T47D (cell line): ENCODE measurements around the gene LRRC46.

ENCODE experiments used
- DNase-seq, 2 experiments: peaks; one replicate each; pipeline versions ENCODE4 v3.0.0 to v3.0.0-alpha.2; 2011 to 2012; ENCODE audit warnings: low read depth in 1 of 2, low spot score in 1 of 2
- JUND ChIP-seq: IDR thresholded peaks from 2 replicates; pipeline ENCODE4 v1.6.1; 2012; ENCODE audit warnings: low read depth
- in situ Hi-C: cut with HindIII; loops from 2 replicates; pipeline ENCODE4 v1.10.0; 2016; ENCODE audit warnings: low sequenced_read_pairs, low pct_unique_long_range_greater_than_20kb

LRRC46 gene

DNA sequence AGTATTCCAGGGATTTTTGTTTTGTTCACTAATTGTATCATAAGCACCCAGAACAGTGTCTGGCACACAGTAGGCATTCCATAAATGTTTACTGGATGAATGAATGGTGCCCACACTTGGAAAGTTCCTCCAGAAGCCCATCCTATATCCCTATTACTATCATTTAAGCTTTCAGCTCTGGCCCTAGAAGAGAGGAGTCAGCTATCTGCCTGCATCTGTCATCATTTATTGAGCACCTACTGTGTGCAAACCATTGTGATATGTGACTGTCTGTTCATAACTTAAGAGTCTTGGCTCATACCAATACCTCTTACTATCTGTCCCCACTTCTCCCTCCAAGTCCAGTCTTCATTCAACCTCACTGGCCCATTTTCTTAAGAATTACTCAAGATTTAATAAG, 39.6 kb downstream of the LRRC46 start:
- DNase-seq: no peak
- in situ Hi-C loops: no loop called here
- TF ChIP-seq JUND: no peak

DNA sequence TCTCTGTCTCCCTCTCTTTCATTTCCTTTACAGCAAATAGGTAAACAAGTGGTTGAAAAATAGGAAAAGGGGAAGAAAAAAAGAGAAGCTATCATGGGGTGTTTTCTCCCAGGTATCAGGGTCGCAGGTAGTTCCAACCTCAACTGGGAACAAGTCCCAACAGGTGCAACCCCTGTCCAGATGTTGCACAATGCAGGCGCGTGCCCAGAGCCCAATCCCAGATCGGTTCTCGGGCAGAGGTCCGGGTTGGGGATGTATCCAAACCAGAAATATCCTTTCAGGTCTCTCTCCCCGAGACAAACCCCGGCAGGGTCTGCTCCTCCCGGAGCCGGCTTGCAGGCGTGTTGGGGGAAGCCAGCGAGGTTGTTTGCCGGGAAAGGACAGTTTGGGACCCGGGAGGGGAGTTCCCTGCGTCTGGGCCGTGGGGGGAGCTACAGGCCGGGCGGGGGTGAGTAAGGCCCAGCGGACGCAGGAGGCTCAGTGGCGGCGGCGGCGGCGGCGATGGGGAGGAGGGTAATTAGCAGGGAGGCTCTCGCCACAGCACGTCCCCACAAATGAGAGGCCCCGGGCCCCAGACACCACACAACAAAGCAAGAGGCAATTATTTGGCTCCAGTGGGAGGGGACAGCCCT, 40.7 kb downstream of the LRRC46 start:
- TF ChIP-seq JUND: no peak
- DNase-seq: no peak
- in situ Hi-C loops: no loop called here

DNA sequence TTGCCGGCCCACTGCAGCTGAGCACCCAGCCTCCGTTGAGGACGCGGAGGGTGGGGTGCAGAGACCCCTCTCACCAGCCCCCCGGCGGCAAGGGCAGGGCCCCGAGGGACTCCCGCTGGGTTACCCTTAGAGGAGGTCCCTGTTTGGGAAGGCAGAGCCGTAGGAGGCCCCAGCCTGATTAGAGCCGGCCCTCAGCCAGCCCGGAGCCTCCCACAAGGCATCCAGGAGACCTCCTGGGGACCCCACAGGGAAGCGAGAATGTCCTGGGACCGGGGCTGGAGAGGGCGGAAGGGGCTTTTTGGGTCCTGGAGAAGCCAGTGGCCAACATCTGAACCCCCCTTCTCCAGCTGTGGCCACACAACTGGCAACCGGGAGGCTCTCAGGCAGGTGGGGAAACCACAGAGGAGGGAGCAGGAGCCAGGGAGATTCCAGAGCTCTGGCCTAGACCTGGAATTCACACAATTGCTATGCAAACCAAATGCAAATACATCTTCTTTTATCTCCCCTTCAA, 41.2 kb downstream of the LRRC46 start:
- DNase-seq: no peak
- no peak for TF ChIP-seq JUND

DNA sequence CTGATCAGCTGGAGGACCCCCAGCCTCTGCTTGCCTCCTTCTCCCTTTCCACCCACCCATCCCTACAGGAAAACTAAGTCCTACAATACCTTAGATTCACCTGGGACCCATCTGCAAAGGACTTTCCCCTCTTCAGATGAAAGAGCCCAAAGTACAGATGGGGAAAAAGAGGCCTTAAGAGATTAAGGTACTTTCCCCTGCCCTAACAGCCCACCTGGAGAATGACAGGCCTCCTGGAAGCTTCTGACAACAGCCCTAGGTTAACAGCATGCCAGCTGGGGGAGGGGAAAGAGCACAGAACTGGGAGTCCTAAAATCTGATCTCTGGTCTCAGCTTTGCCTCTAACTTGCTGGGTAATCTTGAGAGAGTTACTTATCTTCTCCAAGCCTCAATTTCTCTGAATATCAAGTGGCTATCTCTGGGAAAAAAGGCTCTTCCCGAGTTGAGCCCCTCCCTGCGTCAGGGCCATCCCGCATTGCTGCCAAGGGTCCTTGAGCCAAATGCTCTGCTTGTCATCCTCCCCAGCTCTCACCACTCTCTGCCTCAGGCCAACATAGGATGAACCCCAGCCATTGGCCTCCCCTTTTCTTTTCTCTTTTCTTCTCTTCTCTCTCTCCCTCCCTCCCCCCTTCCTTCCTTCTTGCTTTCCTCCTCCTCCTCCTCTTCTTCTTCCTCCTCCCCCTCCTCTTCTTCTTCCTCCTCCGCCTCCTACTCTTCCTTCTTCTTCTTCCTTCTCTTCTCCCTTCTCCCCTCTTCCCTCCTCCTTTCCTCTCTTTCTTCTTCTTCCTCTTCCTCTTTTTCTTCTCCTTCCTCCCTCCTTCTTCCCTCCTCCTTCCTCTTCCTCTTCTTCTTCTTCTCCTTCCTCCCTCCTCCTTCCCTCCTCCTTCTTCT, 42.0 kb downstream of the LRRC46 start:
- DNase-seq: no peak
- no peak for TF ChIP-seq JUND
- in situ Hi-C loops: no loop called here

More for the DNA sequence above, 41.2 kb downstream of the LRRC46 start:
- in situ Hi-C loops: no loop called here

DNA sequence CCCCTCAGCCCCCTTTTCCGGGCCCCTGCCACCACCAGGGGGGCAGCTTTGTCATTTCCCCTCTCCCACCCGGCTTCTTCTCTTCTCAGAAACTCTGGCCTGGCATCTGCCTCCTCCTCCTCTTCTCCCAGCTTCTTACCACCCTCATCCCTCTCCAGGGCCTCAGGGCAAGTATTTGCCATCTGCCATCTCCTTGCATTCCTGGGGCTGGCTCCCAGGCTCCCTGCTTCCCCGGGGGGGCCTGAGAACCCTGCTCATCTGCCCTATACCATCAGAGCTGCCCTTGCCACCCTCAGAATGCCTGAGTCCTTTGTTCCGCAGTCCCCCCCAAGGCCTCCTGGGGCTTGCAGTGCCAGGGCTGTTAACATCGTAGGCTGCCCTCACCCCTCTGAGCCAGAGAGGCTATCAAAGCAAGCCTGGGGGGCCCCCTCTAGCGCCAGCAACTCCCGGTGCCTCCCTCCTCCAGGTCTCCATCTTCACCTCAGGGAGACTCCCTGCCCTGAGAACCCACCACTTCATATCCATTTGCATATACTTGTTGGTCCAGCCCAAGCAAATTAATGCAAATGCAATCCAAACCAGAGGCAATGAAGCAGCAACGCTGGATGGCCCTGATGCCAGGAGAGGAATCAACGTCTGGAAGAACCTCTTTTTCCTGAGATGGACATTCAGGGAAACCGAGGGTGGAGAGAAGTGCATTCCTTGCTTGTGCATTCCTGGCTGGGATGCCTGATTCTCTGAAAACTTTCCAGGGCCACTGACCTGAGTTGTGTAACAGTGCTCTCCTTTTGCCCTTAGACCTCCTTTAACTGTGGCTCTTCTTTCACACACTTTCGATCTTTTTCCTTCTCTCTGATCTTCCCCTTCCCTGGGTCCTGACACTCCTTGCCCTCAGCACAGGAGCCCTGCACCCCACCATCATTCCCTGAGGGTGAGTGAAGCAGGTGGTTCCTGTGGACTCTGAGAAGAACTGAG, 43.8 kb downstream of the LRRC46 start:
- no peak for TF ChIP-seq JUND
- in situ Hi-C loops: no loop called here
- peak in 1 of 2 experiments; percentile 74 for DNase-seq

DNA sequence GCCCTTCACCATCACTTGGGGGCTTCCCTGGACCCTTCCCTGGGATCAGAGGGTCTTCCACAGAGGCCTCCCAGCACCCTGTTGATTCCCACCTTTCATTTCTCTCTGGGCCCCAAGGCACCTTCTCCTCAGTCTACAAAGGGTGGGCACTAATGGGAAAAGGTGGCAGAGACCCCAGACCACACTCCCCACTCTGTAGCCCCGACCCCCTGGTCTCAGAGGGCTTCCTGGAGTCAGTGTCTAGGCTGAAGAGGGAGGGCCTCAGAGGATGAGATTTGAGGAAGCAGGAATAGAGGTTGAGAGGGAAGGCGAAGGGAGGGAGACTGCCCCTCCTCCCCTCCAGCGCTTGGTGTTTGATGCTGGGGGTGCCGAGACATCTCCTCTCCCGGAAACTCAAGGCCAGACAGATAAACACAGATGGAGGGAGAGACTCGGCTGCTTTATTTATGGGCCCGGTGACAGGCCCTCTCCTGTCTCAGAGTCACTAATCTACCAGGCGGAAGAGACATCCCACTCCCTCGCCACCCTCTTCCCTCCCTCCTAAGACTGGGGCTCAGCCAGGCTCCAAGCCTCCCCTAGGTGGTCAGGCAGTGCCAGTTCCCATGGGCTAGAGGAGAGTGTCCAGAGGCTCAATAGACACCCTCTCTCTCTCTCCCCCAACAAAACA, 46.0 kb downstream of the LRRC46 start:
- TF ChIP-seq JUND: no peak
- no peak for DNase-seq
- in situ Hi-C loops: no loop called here

DNA sequence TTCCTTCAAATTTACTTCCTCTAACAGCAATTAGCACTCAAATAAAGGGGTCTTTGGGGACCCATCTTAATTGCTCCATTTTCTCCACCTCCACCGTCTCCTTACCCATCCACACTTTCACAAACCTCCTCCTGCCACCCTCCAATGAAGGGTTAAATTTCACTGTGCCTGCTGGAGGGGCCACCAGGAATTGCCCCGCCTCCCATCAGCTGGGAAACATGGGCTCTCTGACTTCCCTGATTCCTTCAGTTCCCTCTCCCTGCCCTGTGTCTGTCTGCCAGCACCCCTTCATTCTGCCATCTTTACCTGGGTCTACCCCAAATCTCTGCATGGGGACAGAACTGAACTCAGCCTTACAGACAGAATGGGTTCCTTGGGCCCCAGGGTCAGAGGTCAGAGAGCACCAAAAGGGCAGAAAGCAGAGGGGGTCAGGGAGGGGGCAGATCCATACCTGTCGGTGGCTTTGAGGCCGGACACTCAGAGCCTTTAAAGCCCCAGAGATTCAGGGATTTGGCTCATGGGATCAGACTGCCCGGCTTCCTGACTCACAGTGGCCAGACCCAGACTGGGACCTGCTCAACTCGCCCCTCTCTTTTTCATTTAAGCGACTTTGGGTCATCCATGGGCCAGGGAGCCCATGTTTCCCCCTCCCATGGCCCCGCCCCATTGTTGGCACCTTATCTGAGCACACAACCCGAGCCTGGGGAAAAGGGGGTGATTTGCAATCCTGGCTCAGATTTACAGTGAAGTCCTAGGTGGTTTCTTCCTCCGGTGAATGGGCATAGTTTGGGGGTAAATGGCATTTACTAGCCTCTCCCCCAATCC, 46.9 kb downstream of the LRRC46 start:
- no peak for TF ChIP-seq JUND
- no peak for DNase-seq
- in situ Hi-C loops: no loop called here

DNA sequence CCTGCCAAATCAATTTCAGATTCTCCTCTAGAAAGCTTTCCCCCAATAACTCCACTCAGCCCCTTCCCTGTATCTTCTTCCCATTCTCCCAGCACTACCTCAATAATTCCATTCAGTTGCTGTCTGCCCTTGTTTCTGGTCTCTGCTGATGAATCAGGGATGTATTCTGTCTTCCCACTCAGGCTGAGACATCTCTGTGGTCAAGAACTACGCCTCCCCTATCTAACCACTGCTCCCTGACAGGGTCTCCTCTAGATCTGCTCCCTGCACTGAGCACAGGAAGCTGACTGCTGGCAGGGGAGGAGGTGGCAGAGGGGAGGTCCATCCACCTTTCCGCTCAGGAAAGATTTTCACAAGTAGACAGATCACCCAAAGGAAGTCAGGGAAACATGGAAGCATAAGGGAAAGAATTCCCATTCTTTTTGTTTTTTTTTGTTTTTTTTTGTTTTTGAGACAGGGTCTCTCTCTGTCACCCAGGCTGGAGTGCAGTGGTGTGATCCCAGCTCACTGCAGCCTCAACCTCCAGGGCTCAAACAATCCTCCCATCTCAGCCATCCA, 47.6 kb downstream of the LRRC46 start:
- in situ Hi-C loops: no loop called here
- no peak for DNase-seq
- TF ChIP-seq JUND: no peak

DNA sequence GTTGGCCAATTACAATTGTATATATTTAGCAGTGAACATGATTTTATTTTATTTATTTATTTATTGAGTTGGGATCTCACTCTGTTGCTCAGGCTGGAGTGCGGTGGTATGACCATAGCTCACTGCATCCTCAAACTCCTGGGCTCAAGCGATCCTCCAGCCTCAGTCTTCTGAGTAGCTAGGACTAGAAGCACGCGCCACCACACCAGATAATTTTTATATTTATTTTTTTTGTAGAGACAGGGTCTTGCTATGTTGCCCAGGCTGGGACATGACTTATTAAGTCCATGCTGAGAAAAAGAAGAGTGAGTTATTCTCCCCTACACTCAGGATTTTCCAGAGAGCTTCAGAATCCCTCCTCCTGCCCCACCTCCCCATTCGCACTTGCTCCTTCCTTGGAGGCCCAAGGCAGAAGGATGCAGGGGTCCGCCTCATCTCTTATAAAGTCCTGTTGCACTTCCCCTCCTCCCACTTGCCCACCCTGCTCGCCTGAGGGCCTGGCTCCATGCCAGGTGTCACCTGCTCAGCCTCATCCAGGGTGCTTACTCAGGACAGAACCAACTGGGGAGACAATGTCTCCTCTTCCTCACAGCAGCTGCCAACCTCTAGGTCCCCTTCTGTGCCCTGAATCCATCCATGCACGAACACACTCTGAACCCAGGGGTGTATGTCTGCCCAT, 48.4 kb downstream of the LRRC46 start:
- in situ Hi-C loops: no loop called here
- no peak for DNase-seq
- TF ChIP-seq JUND: no peak

DNA sequence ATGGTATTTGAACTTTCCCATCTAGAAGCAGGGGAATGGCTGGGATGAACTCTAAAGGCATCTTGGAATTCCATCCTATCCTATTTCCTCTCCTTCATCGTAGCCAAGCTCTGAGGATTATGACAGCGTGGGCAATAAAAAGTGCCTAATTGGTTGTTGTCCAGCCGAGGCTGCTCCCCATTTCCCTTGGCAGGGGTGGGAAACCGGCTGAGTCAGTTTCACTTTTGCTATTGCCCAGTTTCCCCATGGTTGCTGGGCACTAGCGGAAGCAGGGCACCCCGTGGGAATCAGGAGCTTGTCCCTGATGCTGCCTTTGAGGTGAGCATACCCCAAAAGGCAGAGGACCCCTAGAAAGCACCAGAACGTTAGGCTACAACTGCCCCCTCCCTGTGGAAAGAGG, 50.8 kb downstream of the LRRC46 start:
- TF ChIP-seq JUND: no peak
- in situ Hi-C loops: no loop called here
- DNase-seq: peak in 1 of 2 experiments; percentile 43
